Measurements from ENCODE around the gene CMYA5. TPM values are rescaled to one million over a fixed set of nuclear protein-coding genes. Genes with fewer than 3 reads are reported as not detected.

CMYA5 gene
- polyA plus RNA-seq, 3 donors: 16.7 to 21.7 (median 20.6) TPM

- no peak for DNase-seq (ENCODE audit: extremely low read depth in 1 of 11, low read depth in 9 of 11, low spot score in 4 of 11)
Observed at GRCh38 chr5:79816014-79816413, 126.4 kb downstream of the CMYA5 start.

GRCh38 chr5:79820648-79821047 lies 131.0 kb downstream of the CMYA5 start:
- DNase-seq (ENCODE audit: extremely low read depth in 1 of 11, low read depth in 9 of 11, low spot score in 4 of 11): no peak

DNA sequence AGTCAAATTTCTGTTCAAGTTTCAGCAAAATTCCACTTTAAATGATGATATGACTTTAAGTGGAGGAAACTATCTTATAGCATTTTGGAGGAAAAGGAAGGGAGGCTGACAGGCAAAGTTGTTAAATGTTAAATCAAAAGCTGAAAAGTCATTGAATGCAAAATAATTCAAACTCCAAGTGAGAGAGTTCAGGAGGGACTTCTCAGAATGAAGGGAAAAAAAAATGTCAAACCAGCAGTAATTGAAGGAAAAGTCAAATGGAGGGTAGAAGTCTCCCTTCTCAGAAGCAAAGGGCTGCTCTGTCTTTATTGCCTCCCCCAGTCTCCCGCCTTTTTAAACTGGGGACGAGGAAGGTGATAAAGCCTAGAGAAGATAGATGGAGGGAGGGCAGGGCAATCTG lies 134.8 kb downstream of the CMYA5 start:
- no peak for DNase-seq (ENCODE audit: extremely low read depth in 1 of 11, low read depth in 9 of 11, low spot score in 4 of 11)

GRCh38 chr5:79825802-79826201 lies 136.2 kb downstream of the CMYA5 start:
- no peak for DNase-seq (ENCODE audit: extremely low read depth in 1 of 11, low read depth in 9 of 11, low spot score in 4 of 11)

DNA sequence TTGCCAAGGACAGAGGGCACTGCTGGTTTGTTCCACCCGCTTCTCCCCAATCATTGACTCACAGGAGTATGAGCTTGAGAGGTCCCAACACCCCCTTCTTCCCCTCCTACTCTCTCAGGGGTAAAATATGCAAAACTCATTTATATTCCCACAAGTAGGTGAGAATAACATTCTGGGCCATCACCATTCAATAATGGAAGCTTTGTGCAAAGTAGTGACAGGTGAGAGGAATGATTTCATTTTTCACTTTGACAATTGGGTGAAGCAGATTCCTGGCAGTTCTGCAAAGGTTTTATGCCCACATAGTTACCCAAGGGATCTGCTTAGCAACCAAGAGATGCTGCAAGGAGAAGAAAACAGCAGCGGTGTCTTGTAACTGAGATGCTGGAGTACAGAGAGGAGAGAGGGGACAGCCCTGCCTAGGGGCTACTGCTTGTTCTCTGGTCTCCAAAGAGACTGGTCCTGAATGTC lies 137.6 kb downstream of the CMYA5 start:
- DNase-seq (ENCODE audit: extremely low read depth in 1 of 11, low read depth in 9 of 11, low spot score in 4 of 11): no peak

DNA sequence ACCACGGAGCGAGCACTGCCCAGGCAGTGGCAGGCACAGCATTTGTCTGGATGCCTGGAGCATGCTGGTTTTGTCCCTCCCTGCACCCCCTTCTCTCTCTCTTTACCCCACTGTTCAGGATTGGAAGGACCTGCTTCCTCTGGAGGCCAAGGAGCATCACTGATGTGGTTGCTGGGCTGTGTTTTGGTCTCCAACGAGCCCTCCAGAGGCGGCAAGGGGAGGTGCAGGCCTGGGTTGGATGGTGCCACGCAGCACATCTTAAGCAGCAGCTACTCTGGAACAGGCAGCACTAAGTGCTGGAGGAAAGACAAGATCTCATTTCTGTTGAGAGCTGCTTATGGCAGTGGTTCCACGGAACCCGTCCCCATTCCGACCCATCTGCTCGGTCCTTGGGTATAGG lies 139.6 kb downstream of the CMYA5 start:
- DNase-seq (ENCODE audit: extremely low read depth in 1 of 11, low read depth in 9 of 11, low spot score in 4 of 11): no peak

DNA sequence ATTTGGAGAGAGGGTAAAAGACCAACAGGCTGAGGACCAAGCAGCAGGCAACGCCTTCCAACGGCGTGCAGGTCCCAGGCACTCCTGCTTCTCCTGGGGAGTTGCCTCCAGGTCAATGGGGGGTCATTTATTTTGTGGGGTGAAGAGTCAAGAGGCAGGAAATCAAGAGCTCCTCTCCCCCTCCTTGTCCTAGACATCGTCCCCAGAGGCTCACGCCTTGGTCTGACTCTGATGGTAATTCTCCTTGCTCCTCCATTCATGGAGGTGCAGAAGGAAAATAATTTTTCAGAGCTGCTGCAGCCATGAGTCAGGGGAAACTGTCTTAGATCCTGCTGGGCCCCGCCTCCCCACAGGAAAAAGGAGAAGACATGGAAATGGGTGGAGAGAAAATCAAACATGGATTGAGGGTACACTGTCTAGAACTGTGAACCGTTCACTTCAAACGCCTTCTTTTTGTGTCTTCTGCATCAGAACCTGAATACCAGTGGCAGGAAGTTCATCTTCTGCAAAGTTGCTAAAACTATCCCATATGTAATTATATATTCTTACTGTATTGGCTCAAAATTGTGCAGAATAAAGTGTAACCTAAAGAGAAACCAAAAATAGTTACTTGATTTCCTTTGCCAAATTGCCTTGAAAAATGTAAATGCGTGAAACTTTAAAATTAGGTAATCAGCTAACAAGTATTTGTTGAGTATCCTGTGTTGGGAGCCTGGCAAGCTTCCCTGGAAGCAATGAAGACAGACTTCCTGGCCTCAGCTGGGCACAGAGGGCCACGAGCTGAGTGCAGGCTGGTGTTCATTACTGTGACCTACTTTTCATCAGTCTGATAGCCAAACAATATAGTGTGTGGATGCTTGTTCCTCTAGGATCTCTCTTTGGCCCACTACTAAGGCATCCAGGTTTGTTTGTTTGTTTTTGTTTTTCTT lies 142.0 kb downstream of the CMYA5 start:
- no peak for DNase-seq (ENCODE audit: extremely low read depth in 1 of 11, low read depth in 9 of 11, low spot score in 4 of 11)

GRCh38 chr5:79832911-79833310 lies 143.3 kb downstream of the CMYA5 start:
- DNase-seq (ENCODE audit: extremely low read depth in 1 of 11, low read depth in 9 of 11, low spot score in 4 of 11): no peak

DNA sequence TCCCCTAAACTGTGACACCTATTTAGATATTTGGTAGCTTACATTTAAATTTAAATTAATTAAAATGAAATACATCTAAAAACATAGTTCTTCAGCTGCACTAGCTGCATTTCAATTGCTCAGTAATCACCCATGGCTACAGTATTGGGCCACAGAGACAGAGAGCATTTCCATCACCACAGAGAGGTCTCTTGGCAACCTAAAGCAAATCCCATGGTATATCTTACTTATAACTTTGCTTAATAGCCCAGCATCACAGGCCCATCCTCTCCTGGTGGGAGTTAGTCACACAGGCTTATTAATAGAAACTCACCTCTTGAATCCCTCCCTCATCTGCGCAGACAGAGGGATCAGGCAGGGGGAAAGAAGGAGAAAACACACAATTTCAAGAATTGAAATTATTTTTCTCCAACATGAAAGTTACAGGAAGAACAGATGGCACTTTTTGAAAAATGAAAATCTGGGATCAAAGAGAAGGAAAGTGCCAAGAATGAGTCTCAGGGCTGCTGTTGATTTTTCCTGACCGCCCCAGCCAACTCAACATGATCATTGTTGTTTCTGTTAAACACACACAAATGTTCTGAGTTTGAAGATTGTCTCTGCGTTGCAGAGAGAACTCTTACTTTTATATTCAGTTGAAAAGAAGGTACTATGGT lies 144.6 kb downstream of the CMYA5 start:
- DNase-seq (ENCODE audit: extremely low read depth in 1 of 11, low read depth in 9 of 11, low spot score in 4 of 11): no peak

DNA sequence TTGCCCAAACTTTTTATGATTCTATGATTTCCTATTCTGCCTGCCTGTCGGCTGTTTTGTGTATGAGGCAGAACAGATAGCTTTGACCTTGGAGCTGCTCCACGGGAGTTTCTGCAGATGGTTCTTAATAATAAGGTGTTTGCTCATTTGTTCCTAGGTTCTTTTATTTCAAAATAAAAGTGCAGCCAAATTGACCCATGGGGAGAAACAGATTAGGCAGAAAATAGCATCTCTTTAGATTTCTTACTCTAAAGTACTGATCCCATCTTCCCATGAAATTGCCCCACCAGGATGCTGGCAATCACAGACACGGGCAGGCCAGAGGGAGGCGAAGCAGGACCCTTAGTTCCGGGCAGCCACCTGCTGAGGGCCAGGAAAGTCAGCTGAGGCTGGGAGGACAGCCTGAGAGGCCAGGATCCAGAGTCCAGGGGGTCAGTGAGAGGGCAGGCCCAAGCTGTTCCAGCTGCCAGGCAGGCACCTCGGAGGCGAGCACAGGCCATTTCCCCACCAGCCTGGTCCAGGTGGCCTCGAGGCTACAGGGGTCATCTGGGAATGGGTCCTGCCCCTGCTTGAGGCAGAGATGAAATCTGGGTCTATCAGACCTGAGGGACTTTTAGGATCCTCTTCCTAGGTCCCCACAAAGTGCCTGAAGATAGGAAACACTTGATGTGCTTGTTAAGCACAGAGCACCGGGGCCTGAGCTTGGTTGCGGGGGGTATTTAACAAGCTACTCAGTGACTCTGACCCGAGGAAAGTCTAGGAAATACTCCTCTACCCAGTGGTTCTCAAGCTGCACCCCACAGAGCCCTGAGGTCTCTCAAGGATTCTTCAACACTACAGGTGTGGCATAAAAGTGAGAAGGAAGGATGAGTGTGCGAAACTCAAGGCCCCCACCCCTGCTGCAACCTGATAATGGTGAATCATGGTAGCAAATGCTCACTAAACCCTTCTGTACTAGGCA lies 145.4 kb downstream of the CMYA5 start:
- no peak for DNase-seq (ENCODE audit: extremely low read depth in 1 of 11, low read depth in 9 of 11, low spot score in 4 of 11)

DNA sequence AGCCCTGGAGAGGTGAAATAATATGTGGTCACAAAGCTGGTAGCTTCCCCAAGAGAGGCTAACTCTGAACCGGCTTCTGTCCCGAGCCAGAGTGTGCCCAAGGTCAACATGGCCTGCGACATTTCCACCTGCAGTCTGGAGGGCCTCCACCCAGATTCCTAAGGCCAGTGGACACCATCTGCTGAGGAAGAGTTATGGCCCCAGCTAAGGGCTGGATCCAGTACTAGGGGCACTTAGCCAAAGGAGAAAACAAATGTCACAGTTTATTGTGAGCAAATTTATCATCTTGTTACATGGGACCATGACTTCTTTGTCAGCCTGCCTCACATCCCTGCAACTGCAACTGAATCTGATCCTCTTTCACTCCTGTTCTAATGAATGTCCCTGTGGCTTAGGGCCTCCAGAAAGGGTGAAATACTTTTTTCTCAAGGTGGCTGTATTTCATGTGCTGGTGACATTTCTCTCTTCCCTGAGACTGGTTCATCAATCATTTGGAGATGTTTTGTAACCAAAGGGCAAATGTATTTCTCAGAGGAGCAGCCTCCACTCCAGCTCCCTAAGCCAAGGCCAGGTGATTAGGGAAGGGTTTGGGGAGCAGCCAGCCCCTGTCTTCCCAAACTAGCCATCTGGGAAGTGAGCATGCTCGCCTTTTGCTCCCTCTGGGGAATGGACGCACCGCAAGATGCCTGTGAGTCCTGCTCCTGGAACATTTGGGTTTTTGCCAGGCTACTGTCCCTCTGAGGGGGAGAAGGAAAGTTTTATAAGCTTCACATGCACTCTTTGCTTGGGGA lies 148.3 kb downstream of the CMYA5 start:
- peak in 10 of 11 donors; percentile 24 to 74 (median 54) for DNase-seq (ENCODE audit: extremely low read depth in 1 of 11, low read depth in 9 of 11, low spot score in 4 of 11)

DNA sequence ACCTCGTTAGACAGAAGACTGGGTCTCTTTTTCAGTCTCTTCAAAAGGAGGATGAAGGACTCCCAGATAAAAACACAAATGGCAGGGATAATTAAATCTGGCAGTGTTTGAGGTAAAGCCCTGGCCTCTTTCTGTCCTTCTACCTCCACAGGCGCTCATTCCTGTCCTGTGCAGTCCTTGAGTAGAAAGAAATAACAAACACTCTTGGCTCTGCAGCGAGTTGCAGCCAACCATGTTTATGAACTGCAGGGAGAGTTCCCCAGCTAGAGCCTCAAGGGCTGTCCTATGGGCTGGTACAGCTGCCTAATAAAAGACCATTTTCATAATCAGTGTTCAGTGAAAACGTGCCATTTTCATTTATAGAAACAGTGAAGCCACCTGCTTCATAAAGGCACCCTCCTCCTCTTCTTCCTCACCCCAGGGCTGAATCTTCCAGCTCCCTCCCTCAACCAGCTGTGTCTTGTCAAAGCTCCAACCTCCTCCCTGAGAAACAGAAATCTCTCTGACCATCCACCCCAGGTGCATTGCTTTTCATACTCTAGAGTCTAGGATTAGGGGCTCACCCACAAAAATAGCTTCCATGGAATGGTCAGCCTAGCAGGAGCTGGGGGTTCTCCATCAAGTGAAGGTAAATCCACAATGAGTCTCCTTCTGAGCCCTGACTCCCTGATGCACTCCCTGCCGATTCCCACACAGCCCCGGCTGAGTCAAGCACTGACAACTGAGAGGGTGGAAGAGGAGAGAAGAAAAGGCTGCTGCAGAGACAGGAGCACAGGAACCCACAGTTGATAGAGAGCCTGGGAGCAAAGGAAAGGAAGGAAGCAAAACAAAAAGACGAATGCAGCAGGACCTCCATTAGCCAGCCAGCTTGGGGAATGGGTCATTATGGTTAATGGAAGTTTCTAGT lies 150.7 kb downstream of the CMYA5 start:
- DNase-seq (ENCODE audit: extremely low read depth in 1 of 11, low read depth in 9 of 11, low spot score in 4 of 11): no peak

GRCh38 chr5:79841172-79841571 lies 151.5 kb downstream of the CMYA5 start:
- DNase-seq (ENCODE audit: extremely low read depth in 1 of 11, low read depth in 9 of 11, low spot score in 4 of 11): no peak

DNA sequence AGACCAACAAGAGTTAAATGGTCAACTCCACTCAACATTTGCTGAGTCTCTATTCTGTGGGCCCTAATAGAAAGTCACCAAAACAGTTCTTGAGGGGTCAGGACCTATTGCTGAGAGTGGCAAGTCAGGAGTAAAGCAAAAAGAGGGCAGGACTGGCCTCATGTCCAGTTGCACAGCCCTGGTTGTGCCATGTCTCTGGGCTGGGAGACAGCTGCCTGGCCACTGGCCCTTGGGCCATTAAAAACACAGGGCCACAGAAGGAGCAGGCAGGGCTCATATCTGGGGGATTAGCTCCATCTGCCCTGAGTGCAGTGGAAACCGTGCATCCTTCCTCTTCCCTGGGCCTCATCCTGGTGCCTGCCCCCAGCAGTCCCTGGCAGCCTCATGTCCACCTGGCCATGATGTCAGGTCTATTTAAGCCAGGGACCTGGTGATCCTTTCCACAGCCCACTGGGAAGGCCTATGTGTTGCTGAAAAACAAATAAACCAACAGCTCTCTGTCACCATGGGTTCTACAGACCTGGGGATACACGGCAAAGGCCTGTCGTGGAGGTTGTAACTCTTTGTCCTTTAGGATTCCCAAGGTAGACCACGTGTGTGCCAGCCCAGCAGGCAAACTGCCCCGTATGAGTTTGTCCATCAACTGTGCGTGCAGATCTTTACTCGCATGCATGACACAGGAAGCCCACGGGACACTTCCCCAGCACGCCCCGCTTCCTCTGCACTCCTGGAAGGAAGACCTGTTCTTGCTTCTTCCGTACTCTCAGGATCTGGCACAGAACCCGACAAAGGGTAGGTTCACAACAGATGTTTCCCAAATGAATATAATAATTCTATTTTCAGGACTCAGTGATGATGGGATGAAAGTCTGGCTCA lies 152.6 kb downstream of the CMYA5 start:
- DNase-seq (ENCODE audit: extremely low read depth in 1 of 11, low read depth in 9 of 11, low spot score in 4 of 11): no peak

DNA sequence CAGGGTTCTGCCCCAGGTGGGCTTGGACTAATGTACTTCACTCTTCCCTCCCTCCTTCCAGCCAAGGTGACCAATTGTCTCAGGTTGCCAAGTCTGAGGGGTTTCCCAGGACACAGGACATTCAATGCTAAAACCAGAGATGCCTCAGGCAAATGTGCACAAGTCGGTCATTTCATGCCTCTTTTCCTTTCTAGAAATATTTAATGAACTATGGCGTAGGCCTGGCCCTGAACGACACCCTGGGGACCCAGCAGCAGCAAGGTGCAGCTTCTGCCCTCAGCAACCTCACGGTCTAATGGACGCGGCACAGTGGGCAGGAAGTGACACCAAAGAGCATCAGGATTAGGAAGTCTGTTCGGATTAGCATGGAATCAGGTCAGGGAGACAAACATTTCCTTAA lies 153.4 kb downstream of the CMYA5 start:
- DNase-seq (ENCODE audit: extremely low read depth in 1 of 11, low read depth in 9 of 11, low spot score in 4 of 11): no peak

All from renal cortex interstitium (tissue), 11 donors.